DND-41 (cell line): ENCODE data around the gene GLI2.

Source experiments
- CTCF ChIP-seq: IDR thresholded peaks from 2 replicates; pipeline ENCODE4 v1.5.1; 2012; ENCODE audit warnings: borderline replicate concordance, low read length, moderate library complexity, mild to moderate bottlenecking; ENCODE audit not compliant: poor library complexity, severe bottlenecking; ENCODE audit errors: extremely low read depth
- EZH2 ChIP-seq: IDR thresholded peaks from 3 replicates; pipeline ENCODE4 v1.6.1; 2012; ENCODE audit warnings: borderline replicate concordance, low read depth, mild to moderate bottlenecking, moderate library complexity, low read length, inconsistent platforms; ENCODE audit not compliant: severe bottlenecking

GRCh38 chr2:120771781-120772208, 36.1 kb downstream of the GLI2 start:
- TF ChIP-seq EZH2 (no peak), CTCF (no peak)
